IPS-11a (cell line): ENCODE measurements around the gene MEOX1.
"Not testable (repeated sequence)": the region's sequence is repeated elsewhere in the genome, so short reads cannot be mapped to it uniquely, and the experiment has no call there.

Experiments used
- H3K4me3 ChIP-seq: one replicate; pipeline ENCODE4 v1.5.1; 2013; ENCODE audit warnings: low read depth, low read length, control low read depth

The MEOX1 gene

GRCh38 chr17:43661699-43662412 is at the start of gene MEOX1:
Gene MEOX1, minus strand, starts transcription at chr17:43661922. Its CDS starts 388 bp downstream, at chr17:43661534.
- H3K4me3 ChIP-seq, result no peak within 1 kb of the TSS

DNA sequence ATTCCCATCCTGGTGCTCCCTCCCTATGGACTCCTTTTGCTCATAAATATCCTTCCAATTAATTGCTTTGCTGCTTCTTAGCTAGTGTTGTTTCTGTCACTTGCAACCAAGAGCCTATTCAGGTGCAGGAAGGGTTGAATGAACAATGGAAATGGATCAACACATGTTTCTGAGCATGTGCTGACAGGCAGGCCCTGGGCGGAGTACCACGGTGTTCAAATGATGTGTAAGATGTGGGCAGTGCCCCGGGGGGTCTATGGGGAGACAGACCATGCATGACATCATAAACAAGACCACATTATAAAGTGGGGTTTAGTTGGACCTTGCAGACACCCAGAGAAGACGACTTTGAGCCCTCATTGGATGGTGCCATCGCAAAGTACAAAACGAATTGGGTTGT is 48.4 kb upstream of the MEOX1 start:
- H3K4me3 ChIP-seq, result no peak overlapping the region

- H3K4me3 ChIP-seq, result no peak overlapping the region
Measured at GRCh38 chr17:43709210-43709609, 47.5 kb upstream of the MEOX1 start.

DNA sequence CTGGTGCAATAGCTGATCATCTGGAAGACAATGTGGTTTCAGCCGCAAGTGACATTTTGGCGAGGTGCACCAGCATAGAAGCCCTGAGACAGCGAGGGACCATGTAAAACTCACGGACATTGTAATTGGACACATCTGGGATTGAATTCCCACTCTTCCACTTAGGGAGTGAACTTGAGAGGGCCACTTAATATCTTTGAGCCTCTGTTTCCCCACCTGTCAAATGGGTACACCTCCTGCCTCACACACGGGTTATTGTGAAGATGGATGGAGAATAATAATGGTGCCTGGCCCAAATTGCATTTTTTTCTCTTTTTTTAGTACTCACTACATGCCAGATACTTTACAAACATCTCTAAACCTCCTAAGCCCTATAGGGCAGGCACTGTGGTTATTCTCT is 45.5 kb upstream of the MEOX1 start:
- no peak overlapping the region for H3K4me3 ChIP-seq

- no peak overlapping the region for H3K4me3 ChIP-seq
Measured at GRCh38 chr17:43706235-43706634, 44.5 kb upstream of the MEOX1 start.

- H3K4me3 ChIP-seq, result no peak overlapping the region
Measured at GRCh38 chr17:43703630-43704029, 41.9 kb upstream of the MEOX1 start.

GRCh38 chr17:43702637-43703036 is 40.9 kb upstream of the MEOX1 start:
- no peak overlapping the region for H3K4me3 ChIP-seq

- no peak overlapping the region for H3K4me3 ChIP-seq
Measured at GRCh38 chr17:43701318-43701743, 39.6 kb upstream of the MEOX1 start.

DNA sequence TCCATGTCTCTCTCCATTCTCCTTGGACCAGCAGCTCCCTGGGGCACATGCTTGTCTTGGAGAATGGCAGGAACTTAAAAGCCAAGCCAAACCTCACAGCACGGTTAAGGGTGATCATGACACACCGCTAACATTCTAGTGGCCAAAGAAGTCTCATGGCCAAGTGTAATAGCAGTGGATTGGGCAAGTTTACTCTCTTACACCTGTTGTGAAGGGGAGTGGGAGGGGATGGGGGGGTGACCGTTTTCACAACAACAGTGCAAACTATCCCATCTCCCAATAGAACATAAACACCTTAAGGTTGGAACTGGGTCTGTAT is 37.7 kb upstream of the MEOX1 start:
- no peak overlapping the region for H3K4me3 ChIP-seq

GRCh38 chr17:43698678-43699437 is 37.1 kb upstream of the MEOX1 start:
- no peak overlapping the region for H3K4me3 ChIP-seq

- no peak overlapping the region for H3K4me3 ChIP-seq
Measured at GRCh38 chr17:43697937-43698336, 36.2 kb upstream of the MEOX1 start.

DNA sequence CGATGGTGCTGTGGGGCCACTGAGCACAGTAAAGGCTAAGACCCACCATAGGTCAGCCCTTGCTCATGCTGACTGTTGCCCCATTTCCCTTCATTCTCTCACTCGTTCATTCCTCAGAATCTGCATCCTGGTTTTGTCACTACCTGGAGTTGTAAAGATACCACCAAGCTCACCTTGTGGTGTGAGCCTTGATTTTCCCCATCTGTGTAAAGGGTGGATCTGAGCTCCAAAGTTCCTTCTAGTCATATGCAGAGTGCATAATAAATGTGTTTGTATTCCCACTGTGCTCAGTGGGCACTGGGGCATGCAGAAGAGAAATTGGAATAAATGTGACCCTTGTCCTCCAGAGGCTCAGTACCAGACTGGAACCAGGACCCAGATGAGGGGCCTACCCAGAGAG is 35.2 kb upstream of the MEOX1 start:
- H3K4me3 ChIP-seq, result no peak overlapping the region

- no peak overlapping the region for H3K4me3 ChIP-seq
Measured at GRCh38 chr17:43695970-43696865, 34.5 kb upstream of the MEOX1 start.

DNA sequence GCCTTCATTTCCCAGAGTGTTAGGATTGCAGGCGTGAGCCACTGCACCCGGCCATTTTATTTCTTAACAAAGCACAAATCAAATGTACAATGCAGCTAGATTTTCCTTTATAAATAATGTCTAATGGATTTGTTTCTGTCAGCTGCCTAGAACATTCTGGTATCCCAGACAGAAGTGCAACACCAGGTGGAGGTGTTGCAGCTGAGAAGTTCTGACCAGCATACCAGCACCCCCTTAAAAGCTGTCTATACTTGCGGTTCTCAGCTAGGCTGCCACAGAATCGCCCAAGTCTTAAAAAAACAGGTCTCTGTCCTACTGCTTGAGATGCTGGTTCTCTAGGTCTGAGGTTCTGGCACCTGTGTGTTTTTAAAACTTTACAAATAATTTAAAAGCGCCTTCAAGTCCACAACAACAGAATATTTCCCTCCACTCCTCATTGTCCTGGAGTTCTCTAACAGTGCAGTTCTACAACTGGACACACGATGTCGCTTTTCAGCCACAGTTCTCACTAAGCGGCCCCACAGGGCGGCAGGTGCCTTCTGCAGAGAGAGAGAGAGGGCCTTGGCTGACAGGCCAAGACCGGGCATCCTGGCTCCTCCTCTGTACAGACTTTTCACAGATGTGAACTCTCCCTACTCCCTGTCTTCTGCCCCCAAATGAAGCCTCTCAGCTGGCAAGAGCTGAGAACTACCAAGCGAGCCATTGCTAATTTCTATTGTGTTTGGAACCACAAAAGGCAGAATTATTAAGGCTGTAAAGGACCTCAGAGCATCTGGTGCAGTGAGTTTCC is 32.6 kb upstream of the MEOX1 start:
- H3K4me3 ChIP-seq, result no peak overlapping the region

DNA sequence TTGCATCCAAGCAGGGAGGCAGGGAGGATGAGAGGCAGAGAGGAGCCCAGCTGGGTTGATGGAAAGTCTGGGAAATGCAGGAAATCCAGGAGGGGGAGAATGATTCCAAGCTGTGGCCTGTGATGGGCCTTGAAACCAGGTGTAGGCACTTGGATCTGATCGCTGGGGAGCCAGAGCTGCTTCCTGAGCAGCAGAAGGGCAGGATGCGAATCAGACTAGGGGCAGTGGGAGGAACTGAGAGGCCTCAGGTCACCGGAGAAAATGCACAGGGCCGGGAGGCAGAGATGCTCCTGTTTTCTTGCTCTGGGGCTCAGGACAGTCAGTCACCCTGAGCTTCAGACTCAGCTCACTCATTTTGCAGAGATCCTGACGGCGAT is 29.6 kb upstream of the MEOX1 start:
- no peak overlapping the region for H3K4me3 ChIP-seq

- no peak overlapping the region for H3K4me3 ChIP-seq
Measured at GRCh38 chr17:43690624-43691316, 29.0 kb upstream of the MEOX1 start.

GRCh38 chr17:43689814-43690213 is 28.1 kb upstream of the MEOX1 start:
- H3K4me3 ChIP-seq, result no peak overlapping the region

GRCh38 chr17:43689131-43689530 is 27.4 kb upstream of the MEOX1 start:
- no peak overlapping the region for H3K4me3 ChIP-seq

DNA sequence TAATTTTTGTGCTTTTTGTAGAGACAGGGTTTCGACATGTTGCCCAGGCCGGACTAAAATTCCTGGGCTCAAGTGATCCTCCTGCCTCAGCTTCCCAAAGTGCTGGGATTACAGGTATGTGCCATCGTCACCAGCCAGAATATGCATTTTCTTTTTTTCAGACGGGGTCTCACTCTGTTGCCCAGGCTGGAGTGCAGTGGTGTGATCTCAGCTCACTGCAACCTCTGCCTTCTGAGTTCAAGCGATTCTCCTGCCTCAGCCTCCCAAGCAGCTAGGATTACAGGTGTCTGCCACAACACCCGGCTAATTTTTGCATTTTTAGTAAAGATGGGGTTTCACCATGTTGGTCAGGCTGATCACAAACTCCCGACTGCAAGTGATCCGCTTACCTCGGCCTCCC is 25.2 kb upstream of the MEOX1 start:
- H3K4me3 ChIP-seq, result not testable (repeated sequence)

DNA sequence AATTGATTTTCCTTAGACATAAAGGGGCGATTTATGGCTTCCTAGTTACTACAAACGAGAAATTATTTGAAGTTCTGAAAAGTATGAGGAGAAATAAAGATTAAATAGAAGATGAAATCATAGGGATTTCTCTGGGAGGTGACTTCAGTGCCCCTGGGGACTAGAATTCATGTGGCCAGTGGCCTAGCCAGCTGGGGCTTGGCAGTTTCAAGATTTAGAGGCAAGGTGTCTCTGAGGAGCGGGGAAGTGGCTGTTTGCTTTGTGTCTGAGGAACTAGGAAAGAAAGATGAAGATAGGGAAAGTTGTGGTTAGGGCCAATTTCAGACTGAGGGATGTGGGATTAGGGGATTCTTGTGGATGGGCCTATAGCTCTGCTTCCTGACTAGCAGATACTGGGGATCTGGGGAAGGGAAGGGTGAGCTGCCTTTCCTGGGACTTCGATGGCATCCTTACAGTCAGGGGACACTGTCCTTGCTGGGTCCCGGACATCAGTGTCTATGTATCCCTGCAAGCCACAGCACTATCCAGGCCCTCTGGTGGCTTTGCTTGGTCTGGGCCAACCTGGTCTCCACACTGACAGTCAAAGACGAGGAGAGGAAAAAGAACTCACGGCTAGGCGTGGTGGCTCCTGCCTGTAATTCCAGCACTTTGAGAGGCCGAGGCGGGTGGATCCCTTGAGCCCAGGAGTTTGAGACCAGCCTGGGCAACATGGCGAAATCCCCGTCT is 22.4 kb upstream of the MEOX1 start:
- no peak overlapping the region for H3K4me3 ChIP-seq
